Activated CD4-positive, CD25-positive, alpha-beta regulatory T cell treated with anti-CD3 and anti-CD28 coated beads, Interleukin-2, amount 50 U/mL, for 16 hours (primary cell): ENCODE data around the gene PSMD1.
"Not testable (repeated sequence)": the region's sequence is repeated elsewhere in the genome, so short reads cannot be mapped to it uniquely, and the experiment has no call there.

Source experiments
- DNase-seq: peaks from one replicate; pipeline ENCODE4 v3.0.0-alpha.2; 2020; ENCODE audit warnings: low read depth, low spot score

PSMD1 gene

DNA sequence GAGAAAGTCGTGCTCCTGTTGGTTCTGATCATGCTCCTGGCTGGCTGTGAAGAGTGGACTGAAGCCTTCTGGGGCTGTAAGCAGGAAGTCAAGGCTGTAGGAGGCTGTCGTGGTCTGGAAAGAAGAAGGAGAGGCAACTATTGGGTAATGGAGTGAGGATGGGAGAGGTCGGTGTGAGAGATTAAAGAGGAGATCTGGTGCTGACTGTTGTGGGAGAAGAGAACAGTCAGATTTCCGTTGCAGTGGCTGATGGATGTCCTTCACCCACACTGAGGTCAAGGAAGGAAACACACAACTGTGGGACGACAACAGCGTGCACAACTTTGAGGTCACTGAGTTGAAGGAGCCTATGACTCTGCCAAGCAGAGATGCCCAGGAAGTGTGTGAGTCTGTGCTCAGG, 2.8 kb upstream of the PSMD1 start:
- no peak for DNase-seq

DNA sequence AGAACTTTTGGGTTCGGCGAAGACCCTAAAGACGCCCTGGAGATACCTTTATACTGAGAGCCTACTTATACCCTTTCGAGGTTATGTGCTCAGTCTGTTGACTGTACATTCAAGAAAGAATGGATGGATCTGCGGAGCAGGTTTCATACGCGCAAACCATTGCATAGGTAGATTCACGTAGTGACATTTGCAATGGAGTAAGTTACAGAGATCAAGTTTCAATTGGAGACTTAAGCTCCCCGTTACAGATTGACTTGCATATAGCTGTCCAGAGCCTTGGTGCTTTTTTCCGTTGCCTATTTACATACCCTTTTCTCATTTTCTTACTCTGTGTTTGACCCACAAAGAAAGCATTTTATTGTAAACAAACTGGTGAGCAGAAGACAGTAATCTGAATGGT, 923 bp downstream of the PSMD1 start:
- DNase-seq, result no peak

DNA sequence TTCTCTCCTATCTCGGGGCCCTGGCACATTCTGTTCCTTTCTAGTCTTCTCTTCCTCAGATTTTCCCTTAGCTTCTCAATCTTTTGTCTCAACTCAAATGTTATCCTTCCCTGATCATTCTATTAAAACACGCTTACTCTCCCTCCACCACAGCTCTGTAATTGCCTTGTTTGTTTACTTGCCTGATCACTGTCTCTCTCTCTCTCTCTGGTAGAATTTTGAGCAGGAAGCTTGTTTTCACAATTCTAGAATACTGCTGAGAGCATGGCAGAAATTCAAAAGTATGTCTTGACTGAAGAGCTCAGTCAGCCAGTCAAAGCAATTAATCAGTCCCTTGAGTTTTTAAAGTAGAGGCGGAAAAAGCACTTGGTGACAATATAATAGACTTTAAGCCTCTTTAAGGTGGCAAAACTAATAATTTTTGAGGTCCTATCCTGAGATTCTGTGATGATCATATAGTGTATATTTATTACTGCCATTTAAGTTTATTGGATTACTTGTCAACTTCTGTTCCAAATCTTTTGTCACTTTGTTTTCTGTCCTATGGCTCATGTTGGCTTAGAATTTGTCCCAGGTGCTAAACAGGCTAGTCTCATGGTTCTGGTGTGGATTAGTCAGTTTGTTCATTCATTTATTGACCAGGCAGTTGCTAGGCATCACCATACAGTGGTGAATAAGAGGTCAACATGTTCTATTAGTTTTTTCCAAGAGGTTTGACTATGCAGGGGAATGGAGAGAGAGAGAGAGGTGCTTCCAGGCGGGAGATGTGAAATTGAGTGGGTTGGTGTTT, 2.3 kb downstream of the PSMD1 start:
- DNase-seq, result no peak

GRCh38 chr2:231059756-231060155, 3.1 kb downstream of the PSMD1 start:
- no peak for DNase-seq

DNA sequence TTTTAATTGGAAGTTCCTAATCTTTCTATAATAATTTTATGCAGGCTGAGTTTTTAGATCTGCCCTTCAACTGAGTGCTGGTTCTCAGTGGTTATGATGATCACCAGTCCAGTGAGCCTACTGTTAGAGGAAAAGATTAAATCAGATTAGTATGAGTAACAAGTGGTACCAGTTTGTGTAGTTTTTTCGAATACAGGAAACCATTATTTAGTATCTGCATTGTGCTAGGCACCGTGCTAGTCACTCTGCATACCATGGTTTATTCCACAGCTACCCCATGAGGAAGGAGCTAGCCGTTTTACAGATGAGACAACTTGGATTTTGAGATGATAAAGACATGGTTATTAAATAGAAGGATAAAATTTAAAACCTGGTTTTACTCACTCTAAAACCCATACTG, 6.1 kb downstream of the PSMD1 start:
- DNase-seq, result no peak

- DNase-seq, result no peak
Measured at GRCh38 chr2:231063347-231063746, 6.7 kb downstream of the PSMD1 start.

DNA sequence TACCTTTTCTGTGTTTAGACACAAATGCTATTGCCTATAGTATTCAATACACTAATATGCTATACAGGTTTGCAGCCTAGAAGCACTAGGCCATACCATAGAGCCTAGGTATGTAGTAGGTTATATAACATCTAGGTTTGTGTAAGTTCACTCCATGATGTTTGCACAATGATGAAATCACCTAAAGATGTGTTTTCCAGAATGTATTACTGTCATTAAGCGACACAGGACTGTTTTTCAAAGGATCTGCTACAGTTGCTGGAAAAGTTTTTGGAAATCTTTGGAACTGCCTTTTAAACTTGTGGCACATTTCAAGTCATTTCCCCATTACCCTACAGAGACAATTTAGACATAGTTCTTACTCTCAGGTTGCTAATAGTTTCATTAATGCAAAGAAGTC, 9.3 kb downstream of the PSMD1 start:
- no peak for DNase-seq

DNA sequence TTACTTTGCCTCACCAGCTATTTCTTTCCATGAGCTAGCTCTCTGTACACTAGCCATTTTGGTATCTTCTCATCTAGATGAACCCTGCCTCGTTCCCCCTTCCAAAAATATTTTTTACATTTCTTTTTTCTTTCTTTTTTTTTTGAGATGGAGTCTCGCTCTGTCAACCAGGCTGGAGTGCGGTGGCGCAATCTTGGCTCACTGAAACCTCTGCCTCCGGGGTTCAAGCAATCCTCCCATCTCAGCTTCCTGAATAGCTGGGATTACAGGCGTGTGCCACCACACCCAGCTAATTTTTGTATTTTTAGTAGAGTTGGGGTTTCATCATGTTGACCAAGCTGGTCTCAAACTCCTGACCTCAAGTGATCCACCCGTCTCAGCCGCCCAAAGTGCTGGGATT, 10.9 kb downstream of the PSMD1 start:
- DNase-seq, result not testable (repeated sequence)

DNA sequence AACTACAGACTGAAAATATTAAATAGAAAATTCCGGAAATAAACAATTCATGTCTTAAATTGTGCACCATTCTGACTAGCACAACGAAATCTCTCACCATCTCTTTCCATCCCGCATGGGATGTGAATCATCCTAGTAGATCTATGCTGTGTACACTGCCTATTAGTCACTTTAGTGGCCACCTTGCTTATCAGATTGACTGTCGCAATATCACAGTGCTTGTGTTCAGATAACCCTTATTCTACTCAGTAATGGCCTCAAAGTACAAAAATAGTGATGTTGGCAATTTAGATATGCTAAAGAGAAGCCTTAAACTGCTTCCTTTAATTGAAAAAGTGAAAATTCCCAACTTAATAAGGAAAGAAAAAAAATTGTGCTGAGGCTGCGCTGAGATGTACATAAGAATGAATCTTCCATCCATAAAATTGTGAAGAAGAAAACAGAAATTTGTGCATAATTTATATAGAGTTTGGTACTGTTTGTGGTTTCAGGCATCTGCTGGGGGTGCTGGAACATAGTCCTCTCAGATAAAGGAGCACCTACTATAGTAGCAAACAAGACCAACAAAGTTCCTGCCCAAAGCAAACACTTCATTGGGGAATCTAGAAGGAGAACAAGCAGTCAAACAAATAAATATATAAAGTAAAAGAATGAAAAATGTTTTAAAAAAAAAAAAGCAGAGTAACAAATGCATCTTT, 12.0 kb downstream of the PSMD1 start:
- DNase-seq, result no peak

GRCh38 chr2:231069379-231070054, 12.8 kb downstream of the PSMD1 start:
- no peak for DNase-seq

DNA sequence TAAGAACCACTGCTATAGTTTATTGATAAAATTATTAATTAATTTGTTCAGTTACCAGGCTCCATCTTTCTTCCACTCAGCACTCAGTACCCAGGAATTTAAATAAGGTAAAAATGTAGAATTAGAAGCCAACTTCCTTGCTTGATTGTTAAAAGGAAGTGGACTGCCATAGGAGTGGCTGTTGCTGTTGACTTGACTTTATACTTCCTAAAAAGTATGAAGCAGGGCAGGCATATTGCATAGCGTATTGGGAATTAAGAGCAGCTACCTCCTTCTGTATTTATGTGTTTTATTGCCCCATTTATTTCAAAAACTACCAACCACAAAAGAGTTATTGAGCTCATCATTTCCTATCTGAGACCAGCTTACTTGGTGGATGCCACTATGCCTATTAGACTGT, 27.9 kb downstream of the PSMD1 start:
- DNase-seq, result no peak

DNA sequence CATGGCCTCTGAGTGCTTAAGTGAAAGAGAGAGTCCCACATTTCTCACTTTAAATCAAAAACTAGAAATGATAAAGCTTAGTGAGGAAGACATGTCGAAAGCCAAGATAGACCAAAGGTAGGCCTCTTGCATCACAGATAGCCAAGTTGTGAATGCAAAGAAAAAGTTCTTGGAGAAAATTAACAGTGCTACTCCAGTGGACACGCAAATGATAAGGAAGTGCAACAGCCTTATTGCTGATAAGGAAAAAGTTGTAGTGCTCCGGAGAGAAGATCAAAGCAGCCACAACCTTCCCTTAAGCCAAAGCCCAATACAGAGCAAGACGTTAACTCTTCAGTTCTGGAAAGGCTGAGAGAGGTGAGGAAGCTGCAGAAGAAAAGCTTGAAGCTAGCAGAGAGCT, 32.1 kb downstream of the PSMD1 start:
- DNase-seq, result no peak

- DNase-seq, result no peak
Measured at GRCh38 chr2:231093933-231094332, 37.3 kb downstream of the PSMD1 start.

GRCh38 chr2:231094736-231095346, 38.2 kb downstream of the PSMD1 start:
- no peak for DNase-seq

- DNase-seq, result no peak
Measured at GRCh38 chr2:231099918-231100317, 43.3 kb downstream of the PSMD1 start.

GRCh38 chr2:231100321-231100720, 43.7 kb downstream of the PSMD1 start:
- not testable (repeated sequence) for DNase-seq

DNA sequence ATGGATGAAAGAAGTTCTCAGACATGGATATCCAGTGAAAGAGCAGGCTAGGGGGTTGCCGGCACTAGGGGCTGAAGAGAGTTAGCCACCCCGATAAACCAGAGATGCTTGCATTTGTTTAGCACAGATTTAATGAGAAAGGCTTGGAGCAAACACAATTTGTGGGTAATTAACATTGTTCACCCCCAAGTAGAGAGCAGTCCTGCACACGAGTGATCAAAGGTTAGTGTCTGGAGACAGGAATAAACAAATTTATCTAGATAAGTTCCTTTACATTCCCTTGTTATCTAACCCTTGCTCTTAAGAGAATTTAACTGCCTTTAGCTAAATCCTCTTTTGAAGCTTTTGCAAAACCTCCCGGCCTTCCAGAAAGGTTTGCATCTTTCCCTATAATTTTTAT, 44.3 kb downstream of the PSMD1 start:
- DNase-seq, result no peak

GRCh38 chr2:231102772-231103171, 46.1 kb downstream of the PSMD1 start:
- DNase-seq, result no peak

DNA sequence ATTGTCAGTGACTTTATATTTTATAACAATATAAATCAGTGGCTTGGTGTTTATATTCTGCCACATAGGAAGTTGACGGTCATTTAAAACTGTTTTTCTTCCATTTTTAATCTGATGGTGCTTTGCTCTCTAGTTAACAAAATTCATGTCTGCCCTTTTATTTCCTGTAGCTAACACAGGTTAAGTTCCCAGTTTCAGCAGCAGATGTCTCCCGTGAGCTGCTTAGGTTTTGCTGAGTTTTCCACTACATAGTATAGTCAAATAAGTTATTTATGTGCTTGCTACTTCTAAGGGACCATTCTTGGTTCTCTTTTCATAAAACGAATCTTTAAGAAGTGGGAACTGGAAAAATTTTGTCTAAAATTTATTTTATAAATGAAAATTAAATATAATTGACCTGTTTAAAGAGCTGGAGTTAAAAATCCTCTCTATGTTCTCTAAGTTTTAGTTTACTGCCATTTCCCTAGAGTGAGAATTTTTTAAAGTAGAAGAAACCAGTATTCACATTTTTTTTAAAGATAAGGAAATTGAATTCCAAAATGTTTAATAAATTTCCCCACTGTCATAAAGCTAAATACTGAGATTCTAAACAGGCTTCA, 47.5 kb downstream of the PSMD1 start:
- peak; percentile 27 for DNase-seq

DNA sequence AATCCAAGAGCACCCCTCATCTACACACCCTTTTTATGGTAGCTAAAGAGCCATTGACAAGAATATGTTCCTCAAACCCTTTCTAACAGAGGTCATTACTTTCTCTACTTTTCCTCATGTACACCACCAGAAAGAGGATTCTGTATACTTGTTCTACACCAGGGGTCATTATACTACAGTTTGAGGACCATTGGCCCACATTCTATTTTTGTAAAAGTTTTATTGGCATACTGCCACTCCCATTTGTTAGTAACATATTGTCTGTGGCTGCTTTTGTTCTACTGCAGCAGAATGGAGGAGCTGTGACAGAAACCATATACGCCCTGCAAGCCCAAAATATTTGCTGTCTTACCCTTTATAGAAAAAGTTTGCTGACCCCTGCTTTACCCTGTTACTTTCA, 53.9 kb downstream of the PSMD1 start:
- DNase-seq, result no peak

- DNase-seq, result no peak
Measured at GRCh38 chr2:231111987-231112386, 55.3 kb downstream of the PSMD1 start.

GRCh38 chr2:231113489-231113888, 56.8 kb downstream of the PSMD1 start:
- DNase-seq, result no peak
